DMS79 (cell line): ENCODE data around the gene RNF123.

Source experiments
- DNase-seq: peaks from one replicate; lab custom pipeline; 2025; lab: John Stamatoyannopoulos, UW

RNF123 gene

DNA sequence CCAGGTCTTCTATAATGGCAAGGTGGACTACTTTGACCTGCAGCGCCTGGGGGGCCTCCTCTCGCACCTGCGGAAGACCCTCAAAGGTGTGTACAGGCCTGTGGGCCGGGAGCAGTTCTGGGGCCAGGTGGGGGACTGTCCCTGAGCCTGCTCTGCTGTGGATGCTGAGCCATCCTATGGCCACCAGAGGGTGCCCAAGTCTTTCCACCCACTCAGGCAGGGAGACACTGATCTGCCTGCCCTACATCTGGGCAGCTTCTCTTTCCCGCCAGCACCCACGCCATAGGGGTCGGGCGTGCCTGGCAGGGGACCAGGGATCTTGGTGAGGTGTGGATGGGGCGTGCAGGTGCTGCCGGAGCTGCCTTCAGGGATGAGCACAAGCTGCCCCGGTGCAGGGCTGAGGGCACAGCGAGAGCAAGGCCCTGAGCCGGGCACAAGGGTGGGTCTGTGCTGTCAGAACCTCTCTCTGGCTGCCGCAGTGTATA is 14.1 kb downstream of the RNF123 start:
- no peak for DNase-seq

DNA sequence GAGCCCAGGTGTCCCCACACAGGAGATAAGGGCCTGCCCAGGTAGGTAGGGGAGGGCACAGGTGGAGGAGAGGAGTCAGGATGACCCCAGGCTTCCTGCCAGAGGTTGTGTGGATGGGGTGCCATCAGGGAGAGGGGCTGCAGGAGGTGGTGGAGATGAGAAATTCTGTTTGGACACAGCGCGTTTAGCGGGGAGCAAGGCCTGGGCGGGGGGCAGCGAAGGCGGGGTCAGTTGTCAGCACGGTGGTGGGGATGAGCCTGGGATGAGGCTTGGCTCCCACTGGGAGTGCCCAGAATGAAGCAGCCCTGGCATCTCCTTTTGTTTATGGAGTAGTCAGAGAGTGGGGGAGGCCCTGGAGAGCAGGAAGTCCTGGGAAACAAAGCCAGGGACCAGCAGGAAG is 14.6 kb downstream of the RNF123 start:
- DNase-seq: no peak

DNA sequence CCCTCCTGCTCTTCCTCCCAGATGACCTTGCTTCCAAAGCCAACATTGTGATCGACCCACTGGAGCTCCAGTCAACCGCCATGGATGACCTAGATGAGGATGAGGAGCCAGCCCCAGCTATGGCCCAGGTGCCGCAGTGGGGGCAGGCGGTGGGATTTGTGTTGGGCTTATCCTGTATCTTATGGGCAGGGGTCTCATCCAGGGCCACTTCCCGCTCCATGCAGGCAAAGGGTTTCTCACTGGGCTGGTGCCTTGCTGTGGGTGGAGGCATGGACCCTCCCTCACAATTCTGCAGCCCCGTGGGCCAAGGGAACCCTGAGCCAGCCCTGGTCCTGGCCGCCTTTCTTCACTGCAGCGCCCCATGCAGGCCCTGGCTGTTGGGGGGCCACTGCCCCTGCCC is 15.3 kb downstream of the RNF123 start:
- no peak for DNase-seq

DNA sequence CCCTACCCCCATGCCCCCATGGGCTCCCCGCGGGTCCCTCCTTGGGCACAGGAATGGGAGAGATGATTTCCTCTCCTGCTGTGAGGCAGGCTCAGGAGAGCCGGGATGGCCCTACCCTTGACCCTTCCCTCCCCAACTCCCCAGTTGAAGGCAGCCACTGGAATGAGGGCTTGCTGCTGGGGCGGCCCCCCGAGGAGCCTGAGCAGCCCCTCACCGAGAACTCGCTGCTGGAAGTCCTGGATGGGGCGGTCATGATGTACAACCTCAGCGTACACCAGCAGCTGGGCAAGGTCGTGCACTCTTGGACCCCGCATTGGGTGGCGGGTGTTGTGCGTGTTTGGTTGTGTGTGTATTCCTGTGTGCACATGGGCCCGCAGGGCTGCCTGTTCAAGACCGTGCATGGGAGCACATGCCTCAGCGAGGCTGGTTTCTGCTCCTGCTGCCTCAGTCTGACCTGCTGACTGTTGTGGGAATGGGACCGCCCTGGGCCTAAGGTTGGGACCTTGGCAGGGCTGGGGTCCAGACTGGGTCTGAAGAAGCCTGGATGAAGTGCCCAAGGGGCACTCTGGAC is 16.1 kb downstream of the RNF123 start:
- no peak for DNase-seq

DNA sequence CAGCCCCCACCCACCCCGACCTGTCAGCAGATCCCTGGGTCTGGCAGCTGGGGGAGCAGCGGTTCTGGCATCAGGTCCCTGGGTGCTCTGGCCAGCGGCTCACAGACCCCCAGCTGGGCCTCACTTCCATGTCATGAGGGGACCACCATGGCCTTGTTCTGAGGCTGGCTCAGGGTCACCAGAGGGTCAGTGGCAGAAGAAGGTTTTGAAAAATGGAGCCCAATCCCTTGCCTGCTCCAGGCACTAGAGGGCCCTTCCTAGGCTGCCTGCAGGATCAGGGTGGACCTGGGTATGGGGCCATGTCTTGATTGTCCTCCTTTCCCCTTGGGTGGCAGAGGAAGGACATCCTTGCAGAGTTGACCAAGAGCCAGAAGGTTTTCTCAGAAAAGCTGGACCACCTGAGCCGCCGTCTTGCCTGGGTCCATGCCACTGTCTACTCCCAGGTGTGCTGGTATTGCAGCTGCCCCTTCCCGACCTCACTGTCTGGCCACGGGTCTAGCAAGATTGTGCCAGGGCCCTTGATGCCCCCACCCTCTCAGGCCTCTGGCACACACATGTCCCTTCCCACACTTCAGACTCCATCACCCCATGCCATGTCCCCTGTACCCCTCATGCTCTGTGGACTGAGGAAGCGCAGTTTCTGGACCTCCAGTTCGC is 17.2 kb downstream of the RNF123 start:
- no peak for DNase-seq

DNA sequence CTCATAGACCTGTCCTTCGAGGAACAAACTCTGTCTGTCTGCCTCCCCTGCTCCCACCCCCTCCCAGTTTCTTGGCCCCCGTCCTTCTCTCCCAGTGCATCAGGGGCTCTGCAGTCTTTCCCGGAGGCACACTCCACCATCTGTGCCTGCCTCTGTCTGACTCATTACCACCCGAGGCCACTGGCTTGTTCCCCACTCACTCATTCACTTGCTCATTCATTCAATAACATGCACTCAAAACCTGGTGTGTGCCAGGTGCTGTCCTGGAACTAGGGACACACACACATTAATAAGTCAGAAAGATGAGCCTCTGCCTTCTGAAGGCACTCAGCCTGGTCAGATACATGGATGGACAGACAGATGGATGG is 17.7 kb downstream of the RNF123 start:
- DNase-seq: no peak

DNA sequence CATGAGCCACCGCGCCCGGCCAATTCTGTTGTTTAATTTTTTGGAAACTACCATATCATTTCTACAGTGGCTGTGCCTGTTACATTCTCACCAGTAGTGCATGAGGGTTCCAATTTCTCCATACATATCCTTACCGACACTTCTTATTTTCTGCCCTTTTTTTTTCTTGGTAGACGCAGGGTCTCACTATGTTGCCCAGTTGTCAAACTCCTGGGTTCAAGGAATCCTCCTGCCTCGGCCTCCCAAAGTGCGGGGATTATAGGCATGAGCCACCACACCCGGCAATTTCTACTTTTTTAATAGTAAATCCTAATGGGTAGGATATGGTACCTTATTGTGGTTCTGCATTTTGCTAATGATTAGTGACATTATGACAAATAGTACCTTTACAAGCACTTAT is 20.5 kb downstream of the RNF123 start:
- no peak for DNase-seq

DNA sequence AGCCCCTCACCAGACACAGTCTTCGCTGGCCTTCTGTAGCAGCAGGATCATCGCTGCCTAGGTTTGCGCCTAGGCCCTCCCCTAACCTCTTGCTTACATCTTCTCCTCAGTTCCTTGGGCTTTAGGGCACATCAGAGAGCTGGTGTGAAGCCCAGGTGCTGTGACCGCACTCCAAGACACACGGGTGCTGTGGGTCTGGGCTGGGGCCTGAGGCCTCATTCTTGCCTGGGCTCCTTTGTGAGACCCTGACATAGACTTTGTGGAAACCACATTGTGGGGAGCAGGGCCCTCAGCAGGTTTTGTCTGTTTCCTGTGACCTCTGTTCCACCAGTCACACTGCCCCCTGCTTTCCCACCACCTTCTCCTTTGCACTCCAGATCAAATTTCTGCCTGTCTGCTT is 22.1 kb downstream of the RNF123 start:
- DNase-seq: no peak

DNA sequence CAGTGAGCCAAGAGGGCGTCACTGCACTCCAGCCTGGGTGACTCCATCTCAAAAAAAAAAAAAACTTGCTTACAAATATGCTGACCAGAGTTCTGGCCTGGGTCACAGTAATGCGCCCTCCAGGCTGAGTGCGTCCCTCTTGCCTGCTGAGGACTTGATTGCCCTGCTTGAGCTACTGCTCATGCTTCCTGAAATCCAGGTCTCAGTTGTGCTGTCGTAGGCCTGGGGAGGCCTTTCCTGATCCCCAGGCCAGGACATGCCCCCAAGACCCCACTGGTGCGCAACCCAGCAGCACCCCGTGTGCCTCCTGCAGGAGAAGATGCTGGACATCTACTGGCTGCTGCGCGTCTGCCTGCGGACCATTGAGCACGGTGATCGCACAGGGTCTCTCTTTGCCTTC is 22.8 kb downstream of the RNF123 start:
- no peak for DNase-seq

DNA sequence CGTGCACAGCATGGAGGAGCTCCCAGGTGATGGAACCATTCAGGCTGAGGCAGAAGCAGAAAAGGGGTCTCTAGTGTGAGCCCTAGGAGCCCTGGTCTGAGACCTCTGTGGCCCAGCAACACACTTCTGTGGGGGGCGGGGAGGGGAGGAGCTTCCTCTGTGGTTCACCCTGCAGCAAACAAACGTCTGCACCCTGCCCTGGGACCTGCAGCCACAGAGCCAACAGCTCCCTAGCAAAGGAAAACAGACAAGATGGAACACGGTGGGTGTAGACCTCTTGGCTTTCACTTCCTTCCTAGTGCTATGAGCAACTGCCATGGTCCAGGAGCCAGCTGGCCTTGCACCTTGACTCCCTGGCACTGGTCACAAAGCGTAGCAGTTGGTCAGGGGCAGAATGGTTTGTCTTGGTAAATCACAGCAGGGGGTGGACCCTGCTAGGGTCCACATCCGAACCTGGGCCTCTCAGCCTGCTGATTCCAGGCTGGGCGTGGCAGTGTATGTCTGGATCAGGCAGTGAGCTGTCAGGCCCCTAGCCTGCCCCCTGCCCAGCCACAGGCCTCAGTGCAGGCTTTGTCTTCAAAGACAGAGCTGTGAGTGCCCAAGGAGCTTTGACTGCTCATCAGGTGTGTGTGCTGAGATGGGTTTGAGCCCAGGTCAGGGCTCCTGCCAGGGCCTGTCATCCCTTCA is 23.4 kb downstream of the RNF123 start:
- DNase-seq: no peak

DNA sequence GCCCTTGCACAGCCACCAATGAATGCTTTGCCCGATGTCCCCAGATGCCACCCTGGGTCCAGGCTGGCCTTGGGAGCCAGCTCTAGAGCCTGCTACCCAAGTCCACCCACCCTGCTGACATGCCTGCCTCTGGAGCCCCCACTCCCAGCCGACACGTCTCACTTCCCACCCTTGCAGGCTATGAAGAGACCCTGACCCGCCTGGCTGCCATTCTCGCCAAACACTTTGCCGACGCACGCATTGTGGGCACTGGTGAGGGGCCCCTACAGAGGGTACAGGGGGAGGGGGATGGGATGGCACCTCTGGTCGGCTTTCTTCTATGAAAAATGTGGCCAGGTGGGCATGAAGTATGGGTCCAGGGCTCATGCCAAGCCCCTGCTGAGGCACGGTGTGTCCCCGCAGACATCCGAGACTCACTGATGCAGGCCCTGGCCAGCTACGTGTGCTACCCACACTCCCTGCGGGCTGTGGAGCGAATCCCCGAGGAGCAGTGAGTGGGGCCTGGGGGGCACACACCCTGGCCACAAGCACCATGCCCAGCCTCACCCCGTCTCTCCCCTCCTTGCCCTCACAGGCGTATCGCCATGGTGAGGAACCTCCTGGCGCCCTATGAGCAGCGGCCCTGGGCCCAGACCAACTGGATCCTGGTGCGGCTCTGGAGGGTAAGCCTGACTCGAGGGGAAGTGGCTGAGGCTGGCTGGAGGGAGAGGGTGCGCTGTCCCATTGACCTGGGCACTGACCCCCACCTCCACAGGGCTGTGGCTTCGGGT is 24.2 kb downstream of the RNF123 start:
- DNase-seq: no peak

DNA sequence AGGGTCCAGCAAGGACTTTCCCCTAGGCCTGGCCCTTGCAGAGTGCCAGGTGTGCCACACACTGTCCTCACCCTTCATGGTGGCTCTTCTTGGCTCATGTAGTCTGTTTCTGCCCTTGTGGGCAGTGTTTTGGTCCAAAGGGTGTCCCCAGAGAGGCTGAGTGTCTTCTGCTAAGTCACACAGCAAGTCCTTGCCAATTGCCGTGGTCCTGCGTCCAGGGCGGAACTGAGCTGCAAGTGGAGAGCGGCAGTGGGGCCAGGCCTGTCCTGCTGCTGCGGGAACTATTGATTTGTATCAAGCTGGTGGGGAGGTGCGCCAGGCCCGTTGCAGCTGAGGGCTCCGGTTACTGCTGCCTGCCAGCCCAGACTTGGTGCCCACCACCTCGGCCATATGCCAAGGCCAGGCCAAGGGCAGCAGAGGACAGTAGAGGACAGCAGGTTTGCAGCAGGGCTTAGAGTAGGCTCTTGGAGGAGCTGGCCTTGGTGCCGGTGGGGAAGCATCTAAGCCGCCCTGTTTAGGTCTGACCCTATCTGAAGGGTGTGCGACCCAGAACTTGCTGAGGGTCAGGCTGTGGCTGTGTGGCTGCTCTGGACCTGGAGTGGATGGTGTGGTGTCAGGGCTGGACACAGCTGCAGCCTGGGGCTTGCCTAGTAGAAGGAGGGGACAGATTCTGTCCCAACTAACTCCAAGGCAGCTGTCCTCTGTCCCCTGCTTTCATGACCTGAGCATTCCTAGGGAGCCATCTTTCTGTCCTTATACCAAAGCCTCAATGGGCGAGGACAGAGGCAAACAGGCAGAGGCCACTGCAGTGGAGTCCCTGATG is 25.6 kb downstream of the RNF123 start:
- no peak for DNase-seq

DNA sequence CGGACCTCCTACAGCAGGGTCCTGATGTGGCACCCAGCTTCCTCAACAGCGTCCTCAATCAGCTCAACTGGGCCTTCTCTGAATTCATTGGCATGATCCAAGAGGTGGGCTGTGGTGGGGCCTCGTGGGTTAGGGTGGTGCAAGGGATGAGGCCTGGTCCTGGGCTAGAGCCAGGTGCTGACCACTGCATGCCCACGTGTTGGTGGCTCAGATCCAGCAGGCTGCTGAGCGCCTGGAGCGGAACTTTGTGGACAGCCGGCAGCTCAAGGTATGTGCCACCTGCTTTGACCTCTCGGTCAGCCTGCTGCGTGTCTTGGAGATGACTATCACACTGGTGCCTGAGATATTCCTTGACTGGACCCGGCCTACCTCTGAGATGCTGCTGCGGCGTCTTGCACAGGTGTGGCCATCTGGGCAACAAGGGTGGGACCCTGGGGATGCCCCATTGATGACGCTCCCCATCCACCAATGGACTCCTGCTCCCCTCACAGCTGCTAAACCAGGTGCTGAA is 26.3 kb downstream of the RNF123 start:
- no peak for DNase-seq

DNA sequence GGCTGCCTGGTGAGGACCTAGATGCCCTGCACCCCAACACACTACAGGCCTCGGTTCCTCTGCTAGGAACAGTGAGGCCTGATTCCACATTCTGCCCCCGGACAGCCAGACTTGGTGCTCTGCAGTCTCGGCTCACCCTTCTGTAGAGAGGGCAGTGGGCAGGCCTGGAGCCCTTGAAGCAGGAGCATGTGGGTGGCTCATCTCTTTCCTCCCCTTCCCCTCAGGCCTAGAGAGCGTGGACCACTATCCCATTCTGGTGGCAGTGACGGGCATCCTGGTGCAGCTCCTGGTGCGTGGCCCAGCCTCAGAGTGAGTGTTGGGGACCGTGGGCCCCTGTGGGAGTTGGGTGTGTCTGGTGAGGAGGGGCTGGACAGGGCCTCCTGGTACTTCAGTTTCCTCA is 26.8 kb downstream of the RNF123 start:
- no peak for DNase-seq

DNA sequence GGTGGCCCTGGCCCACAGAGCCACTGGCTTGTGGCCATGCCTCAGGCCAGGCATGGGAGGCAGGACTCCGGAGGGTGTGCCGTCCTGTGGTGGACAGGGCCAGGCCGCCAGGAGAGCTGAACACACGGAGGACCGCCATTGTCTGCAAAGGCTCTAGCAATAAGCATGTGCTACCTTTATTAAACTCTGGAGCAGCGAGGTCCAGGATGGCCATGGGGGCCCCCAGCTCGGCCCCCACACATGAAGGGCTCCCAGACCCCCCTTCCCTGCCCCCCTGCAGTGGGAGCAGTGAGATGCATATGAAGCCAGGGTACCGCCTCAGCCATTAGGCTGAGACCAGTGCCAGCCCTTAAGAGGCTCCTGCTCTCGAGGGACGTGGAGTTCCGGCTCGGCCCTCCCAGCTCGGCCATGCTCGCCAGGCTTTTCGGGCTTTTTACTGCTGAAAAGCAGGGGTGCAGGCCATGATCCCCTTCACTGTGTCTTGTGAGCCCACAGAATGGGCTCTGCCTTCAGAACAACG is 27.4 kb downstream of the RNF123 start:
- no peak for DNase-seq

DNA sequence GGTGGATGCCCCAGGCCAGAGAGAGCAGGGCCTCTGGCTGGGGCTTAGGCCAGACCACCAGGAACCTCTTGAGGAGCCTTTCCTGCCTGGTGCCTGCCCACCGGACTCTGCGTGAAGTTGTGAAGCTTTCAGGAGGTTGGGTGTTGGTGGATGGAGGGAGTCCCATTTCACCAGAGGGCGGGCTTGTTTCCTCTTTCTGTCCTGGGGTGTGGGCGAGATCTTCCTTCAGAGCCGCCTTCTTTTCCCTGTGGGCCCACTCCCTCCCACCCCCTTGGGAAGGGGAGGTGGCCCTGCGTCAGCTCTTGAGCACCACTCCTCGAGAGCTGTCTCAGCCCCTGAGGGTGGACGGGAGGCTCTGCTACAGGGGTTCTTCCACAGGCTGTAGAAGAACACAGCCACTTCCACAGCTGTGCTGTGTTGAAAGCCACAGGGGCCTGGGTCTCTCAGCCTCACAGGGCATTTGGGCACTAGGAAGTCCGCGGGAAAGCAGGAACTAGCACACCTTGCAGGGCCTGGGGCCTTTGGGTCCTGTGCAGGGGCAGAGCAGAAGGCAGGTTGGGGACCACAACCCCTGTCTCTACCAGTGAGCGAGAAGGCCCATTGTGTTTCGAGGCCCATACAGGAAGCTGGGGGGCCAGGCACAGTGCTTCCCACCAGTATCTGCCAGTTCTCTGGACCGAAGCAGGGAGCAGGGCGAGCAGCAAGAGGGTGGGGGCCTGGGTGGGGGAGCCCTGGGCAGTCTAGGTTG is 28.0 kb downstream of the RNF123 start:
- no peak for DNase-seq

DNA sequence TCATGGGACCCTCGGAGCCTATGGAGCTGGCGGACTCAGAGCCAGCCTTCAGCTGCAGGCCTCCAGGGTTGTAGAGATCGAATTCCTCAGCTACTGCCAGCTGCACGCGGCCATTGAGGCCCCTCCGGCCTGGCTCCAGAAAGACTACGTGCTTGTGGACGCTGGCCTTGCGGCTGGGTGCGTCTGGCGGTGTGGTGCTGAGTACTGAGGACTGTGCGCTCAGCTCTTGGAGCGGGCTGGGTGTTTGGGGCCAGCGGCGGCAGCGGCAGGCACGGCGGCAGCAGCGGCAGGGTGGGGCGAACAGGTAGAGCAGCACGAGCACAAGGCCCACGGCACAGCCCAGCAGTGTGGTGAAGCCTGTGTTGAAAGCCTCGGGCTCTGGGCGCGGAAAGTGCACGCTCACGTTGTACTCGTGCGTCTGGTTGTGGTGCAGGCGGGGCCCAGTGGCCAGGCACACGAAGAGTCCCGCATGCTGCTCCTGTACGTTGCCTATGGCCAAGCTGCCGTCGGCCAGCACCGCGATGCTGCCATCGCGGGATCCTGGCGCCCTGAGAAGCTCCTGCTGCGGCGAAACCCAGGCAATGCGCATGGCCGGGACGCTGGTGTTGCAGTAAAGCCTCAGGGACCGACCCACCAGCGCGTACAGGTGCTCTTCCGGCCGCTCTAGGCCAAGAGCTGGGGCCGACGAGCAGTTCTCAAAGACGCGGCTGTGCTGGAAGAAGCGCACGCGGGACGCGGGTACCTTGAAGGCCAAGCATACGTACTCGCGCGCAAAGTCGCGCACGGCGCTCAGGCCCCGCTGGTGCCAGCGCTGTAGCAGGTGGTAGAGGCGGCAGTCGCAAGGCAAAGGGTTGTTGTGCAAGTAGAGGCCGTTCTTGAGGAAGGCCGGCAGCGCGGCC is 28.9 kb downstream of the RNF123 start:
- DNase-seq: no peak

DNA sequence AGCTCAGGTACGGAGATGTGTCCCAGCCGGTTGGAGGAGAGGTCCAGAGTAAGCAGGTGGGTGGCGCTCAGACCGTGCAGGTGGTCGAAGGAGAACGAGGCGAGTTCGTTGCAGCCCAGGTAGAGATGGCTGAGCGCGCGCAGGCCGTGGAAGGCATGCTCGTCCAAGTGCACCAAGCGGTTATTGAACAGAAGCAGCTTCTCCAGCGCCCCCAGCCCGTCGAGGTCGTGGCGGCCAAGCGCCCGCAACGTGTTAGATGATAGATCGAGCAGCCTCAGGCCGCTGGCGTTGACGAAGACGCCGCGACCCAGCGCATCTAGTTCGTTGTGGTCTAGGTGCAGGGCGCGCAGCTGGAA is 29.5 kb downstream of the RNF123 start:
- no peak for DNase-seq

DNA sequence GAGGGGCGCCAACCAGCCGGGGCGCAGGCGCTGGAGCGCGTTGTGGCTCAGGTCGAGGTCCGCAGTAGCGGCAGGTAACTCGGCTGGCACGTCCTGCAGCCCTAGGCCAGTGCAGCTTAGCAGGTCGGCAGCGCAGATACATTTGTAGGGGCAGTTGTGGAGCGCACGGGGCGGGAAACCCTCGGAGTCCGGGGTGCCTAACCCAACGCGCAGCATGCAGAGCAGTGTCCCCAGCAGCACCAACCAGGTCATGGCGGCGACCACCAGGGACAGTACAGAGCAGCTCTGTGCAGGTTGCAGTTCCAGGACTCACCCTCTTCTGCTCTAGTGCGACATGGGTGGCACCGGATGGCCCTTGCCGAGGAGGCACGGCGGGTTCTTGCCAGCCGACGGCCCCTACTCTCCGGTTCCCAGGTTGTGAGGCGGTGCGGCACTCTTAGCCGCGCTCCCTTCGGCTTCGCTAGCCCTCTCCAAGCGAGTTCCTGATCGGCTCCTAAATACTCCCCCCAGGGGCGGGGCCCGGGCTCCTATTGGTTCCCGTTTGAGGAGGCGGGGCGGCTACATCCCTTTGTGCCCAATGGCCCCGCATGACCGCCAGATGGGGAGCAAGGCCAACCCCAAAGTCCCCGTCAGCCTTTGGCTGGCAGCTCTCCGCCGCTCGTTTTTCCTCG is 30.0 kb downstream of the RNF123 start, which contains the start of gene AMIGO3:
Gene AMIGO3 (minus strand): TSS at position 471 of the 671 bp plus-strand sequence. CDS start 219 bp downstream, at position 252.
- DNase-seq: no peak
